ENCODE results near the gene C2orf42. TPM values are rescaled to one million over a fixed set of nuclear protein-coding genes. Genes with fewer than 3 reads are reported as not detected.
"Not testable (repeated sequence)": the region's sequence is repeated elsewhere in the genome, so short reads cannot be mapped to it uniquely, and the experiment has no call there.

Gene C2orf42
- total RNA-seq (2014; rRNA removed; shearing (Covaris generic)), result 5.3 and 6.8 TPM in 2 replicates

- peak; percentile 98 for DNase-seq (ENCODE audit: low spot score)
- in situ Hi-C loops (cut with HindIII; ENCODE audit: low sequenced_read_pairs), result no loop called here
Observed at GRCh38 chr2:70190418-70191243, at the start of gene C2orf42. Gene C2orf42, minus strand, starts transcription at chr2:70191019. Its CDS starts 9,034 bp downstream, at chr2:70181985.

DNA sequence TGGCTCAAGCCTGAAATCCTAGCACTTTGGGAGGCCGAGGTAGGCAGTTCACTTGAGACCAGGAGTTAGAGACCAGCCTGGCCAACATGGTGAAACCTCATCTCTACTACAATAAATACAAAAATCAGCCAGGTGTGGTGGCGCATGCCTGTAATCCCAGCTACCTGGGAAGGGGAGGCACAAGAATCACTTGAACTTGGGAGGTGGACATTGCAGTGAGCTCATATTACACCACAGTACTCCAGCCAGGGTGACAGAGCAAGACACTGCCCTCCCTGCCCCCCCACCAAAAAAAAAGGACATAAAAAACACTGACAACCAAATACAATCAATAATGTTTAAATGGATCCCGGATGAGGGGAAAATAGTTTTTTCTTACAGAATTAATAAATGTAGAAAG, 49.8 kb upstream of the C2orf42 start:
- in situ Hi-C loops (cut with HindIII; ENCODE audit: low sequenced_read_pairs), result no loop called here
- no peak for DNase-seq (ENCODE audit: low spot score)

- in situ Hi-C loops (cut with HindIII; ENCODE audit: low sequenced_read_pairs), result no loop called here
- DNase-seq (ENCODE audit: low spot score), result no peak
Observed at GRCh38 chr2:70233926-70234325, 43.1 kb upstream of the C2orf42 start.

- in situ Hi-C loops (cut with HindIII; ENCODE audit: low sequenced_read_pairs), result no loop called here
- DNase-seq (ENCODE audit: low spot score), result no peak
Observed at GRCh38 chr2:70226781-70227180, 36.0 kb upstream of the C2orf42 start.

GRCh38 chr2:70223305-70223704, 32.5 kb upstream of the C2orf42 start:
- in situ Hi-C loops (cut with HindIII; ENCODE audit: low sequenced_read_pairs); DNase-seq (ENCODE audit: low spot score): not testable (repeated sequence)

- in situ Hi-C loops (cut with HindIII; ENCODE audit: low sequenced_read_pairs), result no loop called here
- no peak for DNase-seq (ENCODE audit: low spot score)
Observed at GRCh38 chr2:70214953-70215549, 24.2 kb upstream of the C2orf42 start.

DNA sequence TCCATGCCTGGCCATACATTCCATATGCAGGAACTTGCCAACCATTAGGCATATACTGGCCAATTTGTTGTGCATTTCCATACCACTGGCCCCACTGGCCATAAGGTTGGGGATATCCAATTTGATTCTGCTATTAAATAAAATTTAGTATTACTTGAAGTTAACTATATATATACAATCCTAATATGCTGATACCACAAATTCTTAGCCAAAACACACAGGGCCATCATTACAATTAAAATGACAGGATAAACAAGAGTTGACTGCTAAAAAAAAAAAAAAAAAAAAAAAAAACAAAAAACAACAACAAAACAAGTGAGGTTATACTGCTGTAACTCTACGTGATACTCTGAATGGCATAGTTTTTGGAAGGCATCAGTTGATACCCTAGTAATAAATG, 23.5 kb upstream of the C2orf42 start:
- in situ Hi-C loops (cut with HindIII; ENCODE audit: low sequenced_read_pairs), result no loop called here
- DNase-seq (ENCODE audit: low spot score), result no peak

GRCh38 chr2:70212298-70212932, 21.6 kb upstream of the C2orf42 start:
- DNase-seq (ENCODE audit: low spot score), result no peak
- in situ Hi-C loops (cut with HindIII; ENCODE audit: low sequenced_read_pairs), result no loop called here

DNA sequence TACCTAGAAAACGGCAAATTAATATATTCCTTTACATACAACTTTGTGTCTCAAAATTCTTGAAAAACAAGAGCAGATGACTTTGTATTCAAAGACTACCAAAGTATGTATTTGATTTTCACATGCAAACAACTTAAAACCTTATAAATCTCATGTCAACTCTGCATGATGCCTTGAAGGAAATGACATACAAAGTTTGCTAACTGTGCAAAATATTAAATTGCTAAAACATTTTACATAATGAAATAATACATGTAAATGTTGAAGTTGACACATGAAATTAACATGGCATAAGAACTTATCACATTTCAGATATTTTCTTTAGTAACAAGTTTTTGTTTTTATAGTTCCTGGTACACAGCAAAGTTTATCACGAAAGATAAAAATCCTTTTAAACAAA, 20.8 kb upstream of the C2orf42 start:
- DNase-seq (ENCODE audit: low spot score), result no peak
- in situ Hi-C loops (cut with HindIII; ENCODE audit: low sequenced_read_pairs), result no loop called here

- no peak for DNase-seq (ENCODE audit: low spot score)
- in situ Hi-C loops (cut with HindIII; ENCODE audit: low sequenced_read_pairs), result no loop called here
Observed at GRCh38 chr2:70204452-70204851, 13.6 kb upstream of the C2orf42 start.

- DNase-seq (ENCODE audit: low spot score), result no peak
- in situ Hi-C loops (cut with HindIII; ENCODE audit: low sequenced_read_pairs), result no loop called here
Observed at GRCh38 chr2:70203086-70203485, 12.3 kb upstream of the C2orf42 start.

DNA sequence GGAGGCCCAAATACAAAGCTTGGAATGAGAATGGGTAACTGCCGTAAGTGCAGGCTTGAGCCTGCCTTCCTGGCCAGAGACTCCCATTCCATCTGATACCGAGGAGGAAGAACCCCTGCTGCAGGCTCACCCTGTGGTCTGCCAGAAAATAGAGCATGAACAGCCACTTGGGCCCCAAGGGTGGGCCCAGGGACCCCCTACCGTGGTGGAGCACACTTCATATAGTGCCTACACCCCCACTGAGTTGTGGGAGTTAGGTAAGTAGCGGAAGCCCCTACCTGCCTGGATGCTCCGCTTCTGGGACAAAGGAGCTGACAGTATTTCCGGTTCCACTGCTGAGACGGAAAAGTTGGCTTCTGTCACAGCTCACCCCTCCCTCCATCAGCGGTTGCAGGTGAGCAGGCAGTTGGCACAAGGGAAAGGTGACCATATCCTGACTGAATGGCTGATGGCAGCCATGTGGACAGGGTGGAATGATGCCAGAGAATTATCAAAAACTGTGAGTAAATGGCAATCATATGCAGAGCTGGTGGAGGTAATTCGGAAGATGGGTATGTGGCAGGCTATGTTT, 11.5 kb upstream of the C2orf42 start:
- DNase-seq (ENCODE audit: low spot score), result peak; percentile 26
- in situ Hi-C loops (cut with HindIII; ENCODE audit: low sequenced_read_pairs), result no loop called here

DNA sequence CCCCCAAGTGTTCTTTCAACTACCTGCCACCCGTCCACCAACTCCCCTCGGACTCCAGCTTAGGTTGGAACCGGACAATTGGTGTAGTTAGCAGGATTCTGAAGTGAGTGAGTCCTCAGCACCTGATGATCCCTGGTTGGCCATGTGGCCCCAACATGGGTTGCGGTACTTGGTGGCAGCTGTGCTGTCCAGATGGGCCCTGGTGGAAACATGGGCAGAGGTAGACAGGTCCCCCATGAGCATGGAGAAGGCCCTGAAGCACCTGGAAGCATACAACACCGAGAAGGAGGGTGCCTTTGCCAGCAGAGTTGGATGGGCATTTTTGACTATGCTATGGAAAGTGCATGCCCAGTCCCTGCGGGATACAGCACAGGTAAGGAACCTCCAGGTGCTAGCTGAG, 11.0 kb upstream of the C2orf42 start:
- in situ Hi-C loops (cut with HindIII; ENCODE audit: low sequenced_read_pairs), result no loop called here
- DNase-seq (ENCODE audit: low spot score), result no peak

- in situ Hi-C loops (cut with HindIII; ENCODE audit: low sequenced_read_pairs), result no loop called here
- no peak for DNase-seq (ENCODE audit: low spot score)
Observed at GRCh38 chr2:70201225-70201768, 10.5 kb upstream of the C2orf42 start.

DNA sequence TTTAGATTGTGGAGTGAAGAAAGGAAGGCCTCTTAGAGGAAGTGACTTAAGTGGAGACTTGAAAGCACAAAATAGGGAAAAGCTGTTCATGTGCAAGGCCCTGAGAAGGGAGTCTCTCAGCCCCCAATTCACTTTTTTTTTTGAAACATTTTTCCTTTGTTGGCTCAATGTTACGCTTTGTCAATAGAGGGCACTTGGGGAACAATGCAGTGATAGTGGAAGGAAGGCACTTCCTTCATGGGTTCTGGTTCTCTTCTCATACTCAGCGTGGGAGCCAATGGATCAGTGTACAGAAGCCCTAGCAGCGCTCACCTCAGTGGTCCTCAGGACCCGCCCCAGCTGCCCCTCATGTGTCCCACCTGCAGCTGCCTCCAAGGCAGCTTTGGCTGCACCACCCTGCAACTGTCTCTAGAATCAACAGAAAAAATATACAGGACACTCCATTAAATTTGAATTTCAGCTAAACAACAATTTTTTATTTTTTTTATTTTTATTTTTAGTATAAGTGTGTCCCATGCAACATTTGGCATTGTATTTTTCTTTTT, 8.6 kb upstream of the C2orf42 start:
- DNase-seq (ENCODE audit: low spot score), result no peak
- in situ Hi-C loops (cut with HindIII; ENCODE audit: low sequenced_read_pairs), result no loop called here

DNA sequence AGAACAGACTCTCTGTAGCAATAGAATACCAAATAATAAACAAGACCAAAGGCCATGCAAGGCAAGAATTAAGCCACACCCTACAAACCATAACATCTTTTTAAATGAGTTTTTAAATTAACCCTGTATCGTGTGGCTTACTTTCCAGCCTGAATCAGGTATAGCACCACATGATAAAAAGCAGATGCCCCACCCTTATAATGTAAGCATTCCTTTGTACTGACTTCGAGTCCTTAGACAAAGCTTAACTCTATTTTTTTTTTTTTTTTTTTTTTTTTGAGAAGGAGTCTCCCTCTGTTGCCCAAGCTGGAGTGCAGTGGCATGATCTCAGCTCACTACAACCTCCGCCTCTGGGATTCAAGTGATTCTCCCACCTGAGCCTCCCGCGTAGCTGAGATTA, 1.7 kb upstream of the C2orf42 start:
- in situ Hi-C loops (cut with HindIII; ENCODE audit: low sequenced_read_pairs), result no loop called here
- DNase-seq (ENCODE audit: low spot score), result no peak

- DNase-seq (ENCODE audit: low spot score), result no peak
Observed at GRCh38 chr2:70191244-70191735, 471 bp upstream of the C2orf42 start.

GRCh38 chr2:70188460-70188859, 2.4 kb downstream of the C2orf42 start:
- DNase-seq (ENCODE audit: low spot score), result no peak
- in situ Hi-C loops (cut with HindIII; ENCODE audit: low sequenced_read_pairs), result no loop called here

More at GRCh38 chr2:70191244-70191735, 471 bp upstream of the C2orf42 start:
- in situ Hi-C loops (cut with HindIII; ENCODE audit: low sequenced_read_pairs), result no loop called here

GRCh38 chr2:70187170-70187569, 3.6 kb downstream of the C2orf42 start:
- in situ Hi-C loops (cut with HindIII; ENCODE audit: low sequenced_read_pairs); DNase-seq (ENCODE audit: low spot score): not testable (repeated sequence)

Measured in G401 (cell line).